HG02973 (cell line): Measurements from ENCODE around the gene FLNC.

Experiments used
- ATAC-seq: cut with Tn5 transposase; IDR thresholded peaks from one replicate; pipeline ENCODE4 v1.9.1; 2021; ENCODE audit warnings: moderate library complexity; ENCODE audit not compliant: unreplicated experiment

Gene FLNC

DNA sequence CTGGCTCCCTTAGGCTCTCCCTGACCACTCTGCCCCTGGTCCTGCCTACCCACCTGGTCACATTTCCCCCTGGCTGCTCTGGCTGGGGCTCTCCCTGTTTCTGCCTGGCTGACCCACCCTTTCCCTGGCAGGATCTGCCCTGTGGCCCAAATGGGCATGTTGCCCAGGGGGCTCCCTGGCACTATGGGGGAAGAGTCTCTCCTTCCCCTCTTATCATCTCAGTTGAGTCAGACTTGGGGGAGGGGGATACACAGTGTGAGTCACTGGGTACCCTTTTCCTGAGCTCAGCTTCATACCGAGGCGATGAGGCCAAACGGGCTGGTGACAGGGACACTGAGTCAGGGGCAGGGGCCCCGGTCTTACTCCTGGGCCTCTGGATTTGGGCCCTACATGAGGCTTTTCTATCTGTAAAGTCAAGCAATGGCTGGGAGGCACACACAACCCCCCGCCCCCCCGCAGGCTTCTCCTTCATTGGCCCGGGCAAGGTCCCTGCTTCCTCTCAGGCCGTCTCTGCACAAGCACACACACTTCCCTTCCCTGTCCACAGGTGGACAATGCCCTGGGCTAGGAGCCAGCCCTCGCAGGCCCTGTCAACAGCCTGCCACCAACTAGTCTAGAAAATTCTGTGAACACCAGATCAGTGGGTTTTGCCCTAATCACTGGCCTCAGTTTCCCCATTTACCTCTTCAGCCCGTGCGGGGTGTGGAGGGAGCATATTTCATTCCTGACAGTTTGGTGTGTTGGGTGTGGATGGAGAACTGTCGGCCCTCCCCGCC lies 627 bp upstream of the FLNC start:
- ATAC-seq = no peak

- ATAC-seq = no peak
Observed at GRCh38 chr7:128831178-128831993, 1.2 kb downstream of the FLNC start.

GRCh38 chr7:128831994-128832879 lies 2.0 kb downstream of the FLNC start:
- ATAC-seq = no peak

- ATAC-seq = no peak
Observed at GRCh38 chr7:128832880-128833147, 2.6 kb downstream of the FLNC start.

- no peak for ATAC-seq
Observed at GRCh38 chr7:128833148-128833945, 3.1 kb downstream of the FLNC start.

GRCh38 chr7:128833946-128834325 lies 3.7 kb downstream of the FLNC start:
- no peak for ATAC-seq

GRCh38 chr7:128835231-128835751 lies 5.1 kb downstream of the FLNC start:
- no peak for ATAC-seq

GRCh38 chr7:128835790-128836641 lies 5.8 kb downstream of the FLNC start:
- no peak for ATAC-seq

GRCh38 chr7:128836729-128837348 lies 6.6 kb downstream of the FLNC start:
- no peak for ATAC-seq

DNA sequence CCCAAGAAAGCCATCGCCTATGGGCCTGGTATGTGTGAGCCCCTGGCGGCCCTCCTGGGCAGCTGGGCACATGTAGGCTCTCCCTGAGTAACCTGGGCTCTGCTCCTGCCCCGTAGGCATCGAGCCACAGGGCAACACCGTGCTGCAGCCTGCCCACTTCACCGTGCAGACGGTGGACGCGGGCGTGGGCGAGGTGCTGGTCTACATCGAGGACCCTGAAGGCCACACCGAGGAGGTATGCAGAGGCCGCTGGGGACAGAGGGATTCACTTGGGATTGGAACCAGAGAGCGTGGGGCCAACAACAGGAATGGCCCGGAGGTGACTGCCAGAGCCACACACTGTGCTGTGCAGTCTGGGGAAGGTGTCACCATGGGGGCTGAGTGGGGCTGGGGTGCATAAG lies 7.3 kb downstream of the FLNC start:
- no peak for ATAC-seq

GRCh38 chr7:128838109-128838779 lies 8.0 kb downstream of the FLNC start:
- no peak for ATAC-seq

DNA sequence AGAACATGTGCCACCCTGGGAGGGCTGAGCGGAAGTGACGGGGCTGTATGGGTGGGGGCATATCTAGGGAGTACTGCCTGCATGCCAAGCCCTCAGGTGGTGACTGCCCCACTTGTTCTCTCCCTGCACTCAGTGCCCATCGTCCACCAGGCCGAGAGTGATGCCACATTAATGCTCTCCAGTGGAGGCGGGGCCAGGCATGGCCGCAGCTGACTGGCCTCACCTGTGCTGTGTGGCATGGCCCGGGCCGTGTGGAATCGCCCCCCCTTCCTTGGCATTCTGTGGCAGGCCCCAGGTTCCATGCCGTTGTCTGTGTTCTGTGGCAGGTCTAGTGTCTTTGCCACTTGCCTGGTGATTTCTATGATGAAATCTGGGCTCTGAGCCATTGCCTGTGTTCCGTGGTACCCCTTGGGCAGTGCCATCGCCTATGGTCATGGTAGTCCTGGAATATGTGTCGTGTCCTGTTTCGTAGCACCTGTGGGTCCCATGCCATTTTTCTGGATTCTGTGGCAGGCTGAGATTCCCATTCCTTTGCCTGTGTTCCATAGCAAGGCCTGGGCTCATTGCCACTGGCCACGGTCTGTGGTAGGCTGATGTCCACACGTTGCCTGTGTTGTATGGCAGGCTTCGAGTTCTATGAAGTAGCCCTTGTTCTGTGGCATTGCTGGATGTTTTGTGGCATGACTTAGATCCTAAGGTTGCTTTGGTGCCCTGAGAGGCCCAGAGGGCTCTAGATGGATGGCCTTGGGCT lies 8.9 kb downstream of the FLNC start:
- ATAC-seq = no peak

DNA sequence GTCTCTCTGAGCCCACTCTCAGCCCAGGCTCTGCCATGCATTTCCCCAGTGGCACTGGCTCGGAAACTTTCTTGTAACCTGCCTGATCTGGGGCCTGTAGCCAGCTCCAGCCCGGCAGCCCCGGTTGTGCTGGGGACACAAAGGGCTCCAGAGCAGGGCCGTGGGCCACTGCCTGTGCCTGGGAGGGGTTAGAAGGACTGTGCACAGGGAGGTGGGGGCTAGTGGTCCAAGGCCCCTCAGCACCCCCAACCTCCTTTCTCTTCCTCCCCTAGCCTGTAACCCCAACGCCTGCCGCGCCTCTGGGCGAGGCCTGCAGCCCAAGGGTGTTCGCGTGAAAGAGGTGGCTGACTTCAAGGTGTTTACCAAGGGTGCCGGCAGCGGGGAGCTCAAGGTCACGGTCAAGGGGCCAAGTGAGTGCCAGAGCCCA lies 9.6 kb downstream of the FLNC start:
- no peak for ATAC-seq

DNA sequence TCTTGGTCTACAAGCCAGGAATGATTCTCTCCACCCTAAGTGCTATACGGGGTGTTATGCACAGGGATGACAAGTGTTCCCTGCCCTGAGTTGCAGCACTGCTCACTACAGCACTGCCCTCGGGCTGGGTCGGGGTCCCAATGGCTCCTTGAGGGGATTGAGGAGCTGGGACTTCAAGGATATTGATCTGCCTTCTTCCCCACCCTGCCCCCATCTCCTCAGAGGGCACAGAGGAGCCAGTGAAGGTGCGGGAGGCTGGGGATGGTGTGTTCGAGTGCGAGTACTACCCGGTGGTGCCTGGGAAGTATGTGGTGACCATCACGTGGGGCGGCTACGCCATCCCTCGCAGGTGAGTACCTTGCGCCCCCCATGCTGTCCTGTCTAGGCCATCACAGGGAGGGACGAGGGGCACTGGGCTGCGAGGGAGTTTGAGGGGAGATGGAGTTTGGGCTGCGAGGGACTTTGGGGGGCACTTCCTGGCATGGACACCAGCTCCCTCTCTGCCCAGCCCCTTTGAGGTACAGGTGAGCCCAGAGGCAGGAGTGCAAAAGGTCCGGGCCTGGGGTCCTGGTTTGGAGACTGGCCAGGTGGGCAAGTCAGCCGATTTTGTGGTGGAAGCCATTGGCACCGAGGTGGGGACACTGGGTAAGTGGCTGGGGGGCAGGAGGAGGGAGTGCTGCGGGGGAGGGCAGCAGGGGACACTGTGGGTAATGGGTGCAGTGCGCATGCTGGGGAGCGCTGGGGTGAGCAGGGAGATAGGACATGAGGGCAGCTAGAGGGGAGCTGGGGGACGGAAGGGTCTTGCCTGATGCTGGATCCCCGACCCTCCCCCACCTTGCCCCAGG lies 10.3 kb downstream of the FLNC start:
- ATAC-seq = no peak

DNA sequence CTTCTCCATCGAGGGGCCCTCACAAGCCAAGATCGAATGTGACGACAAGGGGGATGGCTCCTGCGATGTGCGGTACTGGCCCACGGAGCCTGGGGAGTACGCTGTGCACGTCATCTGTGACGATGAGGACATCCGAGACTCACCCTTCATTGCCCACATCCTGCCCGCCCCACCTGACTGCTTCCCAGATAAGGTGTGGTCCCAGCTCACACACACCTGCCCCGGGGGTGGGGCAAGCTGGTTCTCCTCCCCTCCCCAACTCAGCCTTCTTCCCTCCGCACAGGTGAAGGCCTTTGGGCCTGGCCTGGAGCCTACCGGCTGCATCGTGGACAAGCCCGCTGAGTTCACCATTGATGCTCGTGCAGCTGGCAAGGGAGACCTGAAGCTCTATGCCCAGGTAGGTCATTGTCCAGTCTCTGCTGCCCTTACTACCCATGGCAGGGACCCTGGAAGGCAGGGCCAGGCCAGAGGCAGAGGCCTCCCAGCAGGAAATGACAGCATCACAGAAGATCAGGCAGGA lies 11.0 kb downstream of the FLNC start:
- no peak for ATAC-seq

DNA sequence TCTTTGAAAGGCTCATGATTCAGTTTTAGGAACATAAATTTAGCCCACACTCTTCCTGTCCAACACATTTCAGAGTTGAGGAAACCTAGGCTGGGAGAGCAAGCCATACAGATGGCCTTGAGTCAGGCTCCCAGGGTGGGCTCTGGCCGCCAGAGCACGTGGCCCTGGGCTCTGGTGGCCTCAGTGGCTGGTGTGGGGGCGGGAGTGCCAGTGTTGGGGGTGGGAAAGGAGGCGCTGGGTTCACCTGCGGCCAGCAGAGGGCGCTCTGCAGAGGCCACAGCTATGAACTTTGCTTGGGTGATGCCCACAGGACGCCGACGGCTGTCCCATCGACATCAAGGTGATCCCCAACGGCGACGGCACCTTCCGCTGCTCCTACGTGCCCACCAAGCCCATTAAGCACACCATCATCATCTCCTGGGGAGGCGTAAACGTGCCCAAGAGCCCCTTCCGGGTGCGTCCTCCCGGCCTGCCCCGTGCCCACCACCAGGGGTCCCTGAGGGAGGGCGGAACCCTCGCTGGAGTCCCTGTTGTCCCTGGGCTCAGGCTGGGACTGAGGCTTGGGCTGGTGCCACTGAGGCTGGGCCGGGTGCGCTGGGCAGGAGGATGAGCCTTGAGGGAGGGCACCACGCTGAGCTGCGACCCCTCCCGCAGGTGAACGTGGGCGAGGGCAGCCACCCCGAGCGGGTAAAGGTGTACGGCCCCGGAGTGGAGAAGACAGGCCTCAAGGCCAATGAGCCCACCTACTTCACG lies 11.9 kb downstream of the FLNC start:
- ATAC-seq = no peak
